CD4-positive, alpha-beta T cell treated with Interleukin-4 for 1 hour (primary cell): Measurements from ENCODE around the gene UNC93B1.
"Not testable (repeated sequence)": the region's sequence is repeated elsewhere in the genome, so short reads cannot be mapped to it uniquely, and the experiment has no call there.

ENCODE experiments used
- DNase-seq, 2 donors: peaks; one replicate each; pipeline ENCODE4 v3.0.0-alpha.2; 2020 to 2022

UNC93B1 gene

GRCh38 chr11:67990546-67991346 lies 13.2 kb downstream of the UNC93B1 start:
- DNase-seq: not testable (repeated sequence)

DNA sequence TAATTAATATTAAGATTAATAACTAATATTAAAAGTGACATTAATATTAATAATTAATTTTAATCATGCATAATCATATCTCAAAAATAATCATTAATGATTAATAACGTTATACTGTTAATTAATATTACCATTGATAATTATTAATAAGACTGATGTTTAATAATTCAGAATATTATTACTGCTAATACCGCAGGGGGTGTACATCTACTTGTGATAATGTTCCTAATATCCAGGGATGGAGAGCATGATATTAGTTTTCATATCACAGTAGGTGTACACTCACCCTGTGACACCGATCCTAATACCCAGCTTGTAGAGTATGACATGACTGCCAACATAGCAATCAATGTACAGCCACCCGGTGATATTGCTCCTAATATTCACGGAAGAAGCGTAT lies 18.6 kb downstream of the UNC93B1 start:
- DNase-seq: not testable (repeated sequence)

DNA sequence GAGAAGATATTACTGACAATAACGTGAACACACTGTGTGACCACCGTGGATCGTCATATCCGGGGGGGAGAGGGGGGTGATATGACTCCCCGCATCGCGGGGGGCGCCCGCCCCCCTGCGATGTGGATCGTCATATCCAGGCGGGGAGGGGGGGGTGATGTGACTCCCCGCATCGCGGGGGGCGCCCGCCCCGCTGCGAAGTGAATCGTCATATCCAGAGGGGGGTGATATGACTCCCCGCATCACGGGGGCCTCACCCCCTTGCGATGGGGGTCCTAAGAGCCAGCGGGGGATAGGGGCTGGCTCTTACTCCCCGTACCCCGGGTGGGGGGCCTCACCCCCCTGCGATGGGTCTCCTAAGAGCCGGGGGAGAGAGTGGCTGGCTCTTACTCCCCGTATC lies 19.9 kb downstream of the UNC93B1 start:
- no peak for DNase-seq

GRCh38 chr11:67982255-67982857 lies 21.5 kb downstream of the UNC93B1 start:
- not testable (repeated sequence) for DNase-seq

GRCh38 chr11:67981226-67981625 lies 22.7 kb downstream of the UNC93B1 start:
- DNase-seq: not testable (repeated sequence)

- DNase-seq: not testable (repeated sequence)
These were observed 25.0 kb downstream of the UNC93B1 start for GRCh38 chr11:67978766-67979418.

DNA sequence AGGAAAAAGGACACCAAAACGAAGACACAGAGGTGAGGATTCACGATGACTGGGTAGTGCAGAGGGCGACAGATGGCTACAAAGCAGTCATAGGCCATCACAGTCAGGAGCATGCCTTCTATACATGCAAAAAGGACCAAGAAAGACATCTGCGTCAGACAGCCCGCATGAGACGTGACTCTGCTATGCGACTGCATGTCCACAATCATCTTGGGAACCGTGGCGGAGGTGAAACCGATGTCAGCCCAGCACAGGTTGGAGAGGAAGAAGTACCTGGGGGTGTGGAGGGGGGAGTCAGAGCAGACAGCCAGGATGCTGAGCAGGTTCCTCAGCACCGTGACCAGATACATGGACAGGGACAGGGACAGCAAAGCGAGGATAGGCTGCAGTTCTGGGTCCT lies 29.2 kb downstream of the UNC93B1 start:
- DNase-seq: not testable (repeated sequence)

DNA sequence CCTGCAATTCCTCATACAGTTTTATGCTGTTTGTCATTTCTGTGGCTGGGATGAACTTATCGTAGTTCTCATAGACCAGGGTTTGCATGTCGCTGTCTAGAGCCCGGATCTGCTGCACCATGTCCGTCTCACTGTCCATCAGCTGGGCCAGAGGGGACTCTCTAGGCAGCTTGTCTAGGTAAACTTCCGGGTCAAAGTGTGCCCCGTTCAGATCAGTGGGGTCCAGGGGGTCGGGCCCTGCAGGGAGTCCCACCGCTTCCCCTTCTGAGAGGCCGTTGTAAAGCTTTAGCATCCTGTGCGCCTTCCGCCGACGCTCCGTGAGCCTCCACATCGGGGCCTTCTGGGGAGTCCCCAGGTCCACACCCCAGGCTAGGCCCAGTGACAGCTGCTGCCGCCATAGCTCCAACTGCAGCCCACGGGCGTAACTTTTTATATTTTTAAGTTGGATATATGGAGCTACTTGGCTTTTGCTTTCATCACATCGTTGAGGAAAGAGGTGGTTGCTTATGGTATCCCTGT lies 38.0 kb downstream of the UNC93B1 start:
- not testable (repeated sequence) for DNase-seq

DNA sequence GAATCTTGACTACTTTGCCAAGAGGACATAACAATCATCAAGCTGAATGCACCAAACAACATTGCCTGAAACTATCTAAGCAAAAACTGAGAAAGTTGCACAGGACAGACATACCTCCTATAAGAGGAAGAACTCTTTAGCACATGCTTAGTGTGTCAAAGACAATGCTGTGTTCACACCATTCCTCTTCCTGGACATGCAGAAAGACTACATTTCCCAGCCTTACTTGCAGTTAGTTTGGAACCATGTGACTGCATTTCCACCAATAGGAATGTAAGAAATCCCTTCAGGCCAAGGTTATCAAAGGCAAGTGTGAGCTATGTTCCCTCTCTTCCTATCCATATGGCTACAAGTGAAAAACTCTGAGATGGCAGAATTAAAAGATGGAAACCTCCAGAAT lies 39.2 kb downstream of the UNC93B1 start:
- not testable (repeated sequence) for DNase-seq

DNA sequence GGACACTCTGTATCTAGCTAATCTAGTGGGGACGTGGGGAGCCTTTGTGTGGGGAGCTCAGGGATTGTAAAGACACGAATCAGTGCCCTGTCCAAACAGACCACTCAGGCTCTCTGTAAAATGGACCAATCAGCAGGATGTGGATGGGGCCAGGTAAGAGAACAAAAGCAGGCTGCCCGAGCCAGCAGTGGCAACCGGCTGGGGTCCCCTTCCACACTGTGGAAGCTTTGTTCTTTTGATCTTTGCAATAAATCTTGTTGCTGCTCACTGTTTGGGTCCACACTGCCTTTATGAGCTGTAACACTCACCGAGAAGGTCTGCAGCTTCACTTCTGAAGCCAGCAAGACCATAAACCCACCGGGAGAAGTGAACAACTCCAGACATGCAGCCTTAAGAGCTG lies 40.0 kb downstream of the UNC93B1 start:
- not testable (repeated sequence) for DNase-seq

DNA sequence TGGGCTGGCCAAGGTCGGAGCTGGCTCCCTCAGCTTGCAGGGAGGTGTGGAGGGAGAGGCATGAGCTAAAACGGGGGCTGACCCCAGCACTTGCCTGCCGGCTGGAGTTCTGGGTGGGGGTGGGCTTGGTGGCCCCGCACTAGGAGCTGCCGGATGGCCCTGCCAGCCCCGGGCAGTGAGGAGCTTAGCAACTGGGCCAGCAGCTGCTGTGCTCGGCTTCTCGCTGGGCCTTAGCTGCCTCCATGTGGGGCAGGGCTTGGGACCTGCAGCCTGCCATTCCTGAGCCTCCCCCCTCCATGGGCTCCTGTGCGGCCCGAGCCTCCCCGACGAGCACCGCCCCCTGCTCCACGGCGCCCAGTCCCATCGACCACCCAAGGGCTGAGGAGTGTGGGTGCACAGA lies 40.7 kb downstream of the UNC93B1 start:
- DNase-seq: not testable (repeated sequence)

GRCh38 chr11:67956236-67956635 lies 47.7 kb downstream of the UNC93B1 start:
- not testable (repeated sequence) for DNase-seq

DNA sequence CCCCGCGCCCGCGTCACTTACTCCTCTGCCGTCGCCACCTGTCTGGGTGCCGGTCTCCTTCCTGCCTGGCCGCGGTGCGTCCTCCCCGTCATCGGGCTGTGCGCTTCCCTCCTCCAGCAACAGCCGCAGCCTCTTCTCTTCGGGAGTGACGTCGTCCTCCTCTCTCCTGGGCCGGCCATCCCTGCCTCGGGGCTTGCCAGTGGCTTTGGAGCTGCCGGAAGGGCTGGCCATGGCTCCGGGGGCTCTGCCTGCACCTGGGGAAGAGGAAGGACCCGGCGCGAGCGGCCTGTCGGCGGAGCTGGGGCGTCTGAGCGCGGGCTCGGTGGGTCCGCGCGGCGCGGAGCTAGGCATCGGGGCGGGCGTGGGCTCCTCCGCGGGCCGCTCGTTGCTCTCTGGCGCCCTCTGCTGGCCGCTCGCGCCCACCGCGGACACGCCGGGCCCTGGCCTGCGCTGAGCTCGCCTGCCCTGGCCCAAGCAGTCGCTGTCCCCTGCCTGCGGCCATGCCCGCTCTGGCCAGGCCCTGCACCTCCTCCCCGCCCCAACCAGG lies 48.4 kb downstream of the UNC93B1 start:
- peak; percentile 68 to 73 for DNase-seq

DNA sequence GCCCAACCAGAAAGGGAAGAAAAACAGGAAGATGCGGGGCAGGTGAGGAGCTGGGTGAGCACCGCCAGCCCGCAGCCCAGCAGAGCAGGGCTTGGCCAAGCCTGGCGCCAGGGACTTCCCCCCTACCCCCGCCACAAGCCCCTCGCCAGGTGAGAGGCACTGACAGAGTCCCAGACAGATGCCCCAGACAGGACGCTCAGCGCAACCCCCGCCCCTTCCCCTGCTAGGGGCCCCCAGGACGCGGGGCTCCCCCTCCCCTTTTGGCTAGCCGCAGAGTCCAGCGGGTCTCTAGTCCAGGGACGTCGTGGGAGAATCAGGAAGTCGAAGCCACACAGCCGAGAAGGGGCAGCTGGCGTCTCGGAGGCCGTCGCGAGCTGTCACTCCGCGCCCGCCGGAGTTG lies 48.9 kb downstream of the UNC93B1 start:
- peak in 1 of 2 donors; percentile 20 for DNase-seq

- DNase-seq: not testable (repeated sequence)
These were observed 49.6 kb downstream of the UNC93B1 start for GRCh38 chr11:67954251-67954650.

- not testable (repeated sequence) for DNase-seq
These were observed 53.2 kb downstream of the UNC93B1 start for GRCh38 chr11:67950705-67951104.

DNA sequence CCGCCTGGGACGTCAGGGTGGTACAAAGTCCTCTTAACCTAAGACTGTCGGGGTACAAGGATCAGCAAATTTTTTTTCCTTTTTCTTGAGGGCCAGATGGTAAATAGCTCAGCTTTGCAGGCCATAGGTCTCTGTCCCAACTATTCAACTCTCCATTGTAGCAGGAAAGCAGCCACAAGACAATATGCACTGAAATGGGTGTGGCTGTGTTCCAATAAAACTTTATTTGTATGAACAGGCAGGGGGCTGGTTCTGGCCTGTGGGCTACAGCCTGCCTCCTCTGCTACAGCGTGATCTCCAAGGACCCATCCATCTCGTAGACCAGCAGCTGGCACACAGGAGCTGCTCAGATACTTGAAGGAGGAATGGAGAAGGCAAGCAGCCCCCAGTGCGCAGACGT lies 56.1 kb downstream of the UNC93B1 start:
- DNase-seq: not testable (repeated sequence)

DNA sequence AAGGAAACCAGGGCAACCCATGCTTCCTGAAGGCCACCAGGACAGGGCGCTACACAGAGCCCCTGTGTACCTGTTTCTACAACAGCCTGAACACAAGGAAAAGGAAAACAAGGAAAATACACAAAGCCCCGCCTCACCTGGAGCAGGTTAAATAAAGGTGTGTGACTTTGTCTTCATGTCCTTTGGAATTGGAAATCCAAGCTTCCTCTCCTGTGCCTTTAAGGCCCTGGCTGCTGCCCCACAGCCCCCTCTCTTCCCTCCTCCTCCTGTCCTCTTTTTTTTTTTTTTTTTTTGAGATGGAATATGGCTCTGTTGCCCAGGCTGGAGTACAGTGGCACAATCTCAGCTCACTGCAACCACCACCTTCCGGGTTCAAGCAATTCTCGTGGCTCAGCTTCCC lies 57.5 kb downstream of the UNC93B1 start:
- not testable (repeated sequence) for DNase-seq

- not testable (repeated sequence) for DNase-seq
These were observed 60.5 kb downstream of the UNC93B1 start for GRCh38 chr11:67943406-67943805.
